ENCODE data around the gene SPECC1L. TPM values are rescaled to one million over a fixed set of nuclear protein-coding genes. Genes with fewer than 3 reads are reported as not detected.

The SPECC1L gene
- total and polyA plus RNA-seq, 8 donors, result 6.0 to 53.1 (median 21.8) TPM

- WGBS, 5 donors, result 71 to 90% (median 81%) methylated on average over 3 of the region's 3 CpGs
- DNase-seq, result no peak
- intact Hi-C loops (cut with DNase I; ENCODE audit: low total_unique reads), result no loop called here
- TF ChIP-seq POLR2A (IDR thresholded peaks at IDR 0.05) (no peak), POLR2AphosphoS5 (IDR thresholded peaks at IDR 0.05) (no peak), CTCF (IDR thresholded peaks at IDR 0.05) (no peak), EP300 (IDR thresholded peaks at IDR 0.05) (no peak)
- H3K4me1 ChIP-seq, result peaks cover 8 to 40% (median 21%) of the 10 kb centered on the region in 4 donors
- H3K27ac ChIP-seq, result no peak overlapping the region
- no peak overlapping the region for H3K4me3 ChIP-seq
- H3K27me3 ChIP-seq, result no peaks in the 10 kb centered on the region
- peaks cover 19 to 50% (median 32%) of the 10 kb centered on the region in 4 donors for H3K36me3 ChIP-seq
- H3K9me3 ChIP-seq, result no peaks in the 10 kb centered on the region
Observed at GRCh38 chr22:24393848-24394247, 123.2 kb downstream of the SPECC1L start.

DNA sequence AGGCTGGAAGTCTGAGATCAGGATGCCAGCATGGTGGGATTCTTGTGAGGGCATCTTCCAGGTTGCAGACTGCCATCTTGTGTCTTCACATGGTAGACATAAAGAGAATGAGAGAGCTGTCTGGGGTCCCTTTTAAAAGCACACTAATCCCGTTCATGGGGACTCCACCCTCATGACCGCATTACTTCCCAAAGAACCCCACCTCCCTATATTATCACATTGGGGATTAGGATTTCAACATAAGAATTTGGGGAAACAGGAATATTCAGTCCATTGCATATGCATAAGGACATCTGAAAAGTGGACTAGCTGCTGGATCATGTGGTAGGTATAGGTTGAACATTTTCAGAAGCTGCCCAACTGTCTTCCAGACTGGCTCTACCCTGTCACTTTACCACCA lies 123.6 kb downstream of the SPECC1L start:
- Histone ChIP-seq H3K4me1 (peaks cover 8 to 39% (median 21%) of the 10 kb centered on the region in 4 donors), H3K9me3 (no peaks in the 10 kb centered on the region), H3K27me3 (no peaks in the 10 kb centered on the region), H3K4me3 (no peak overlapping the region), H3K27ac (no peak overlapping the region), H3K36me3 (peaks cover 19 to 51% (median 33%) of the 10 kb centered on the region in 4 donors)
- TF ChIP-seq CTCF (IDR thresholded peaks at IDR 0.05), result no peak
- TF ChIP-seq EP300 (IDR thresholded peaks at IDR 0.05), result no peak
- TF ChIP-seq POLR2AphosphoS5 (IDR thresholded peaks at IDR 0.05), result no peak
- no peak for TF ChIP-seq POLR2A (IDR thresholded peaks at IDR 0.05)
- DNase-seq, result no peak
- intact Hi-C loops (cut with DNase I; ENCODE audit: low total_unique reads), result no loop called here
- 83 to 95% (median 89%) methylated on average over 2 of the region's 2 CpGs for WGBS, 5 donors

GRCh38 chr22:24398409-24398808 lies 127.8 kb downstream of the SPECC1L start:
- H3K36me3 ChIP-seq, result peaks cover 19 to 51% (median 33%) of the 10 kb centered on the region in 4 donors
- peaks cover 15 to 33% (median 27%) of the 10 kb centered on the region in 4 donors for H3K4me1 ChIP-seq
- intact Hi-C loops (cut with DNase I; ENCODE audit: low total_unique reads), result no loop called here
- no peaks in the 10 kb centered on the region for H3K9me3 ChIP-seq
- H3K27ac ChIP-seq, result no peak overlapping the region
- TF ChIP-seq POLR2AphosphoS5 (IDR thresholded peaks at IDR 0.05), result no peak
- no peak for TF ChIP-seq CTCF (IDR thresholded peaks at IDR 0.05)
- TF ChIP-seq POLR2A (IDR thresholded peaks at IDR 0.05), result no peak
- no peak for TF ChIP-seq EP300 (IDR thresholded peaks at IDR 0.05)
- no peak for DNase-seq
- H3K4me3 ChIP-seq, result no peak overlapping the region
- no peaks in the 10 kb centered on the region for H3K27me3 ChIP-seq

GRCh38 chr22:24400034-24400725 lies 129.5 kb downstream of the SPECC1L start:
- TF ChIP-seq CTCF (IDR thresholded peaks at IDR 0.05) (no peak), POLR2A (IDR thresholded peaks at IDR 0.05) (no peak), POLR2AphosphoS5 (IDR thresholded peaks at IDR 0.05) (no peak), EP300 (IDR thresholded peaks at IDR 0.05) (no peak)
- no peaks in the 10 kb centered on the region for H3K27me3 ChIP-seq
- intact Hi-C loops (cut with DNase I; ENCODE audit: low total_unique reads), result no loop called here
- H3K4me3 ChIP-seq, result no peak overlapping the region
- H3K4me1 ChIP-seq, result peaks cover 17 to 36% (median 29%) of the 10 kb centered on the region in 4 donors
- H3K36me3 ChIP-seq, result peaks cover 19 to 46% (median 40%) of the 10 kb centered on the region in 4 donors
- 60 to 70% (median 64%) methylated on average over 8 of the region's 8 CpGs for WGBS, 5 donors
- H3K9me3 ChIP-seq, result no peaks in the 10 kb centered on the region
- no peak for DNase-seq
- H3K27ac ChIP-seq, result peak overlapping the region in 2 of 5 donors; percentile 51 to 76

Measured in stomach (tissue), 9 donors.